ENCODE data around the gene LGALS9. TPM values are rescaled to one million over a fixed set of nuclear protein-coding genes. Genes with fewer than 3 reads are reported as not detected.

The LGALS9 gene
- total and polyA plus RNA-seq, 9 of the 15 experiments (the other 6 are each of a cell fraction or from before 2014, with no cell fraction given) = 0.45 to 6.9 (median 2.8) TPM

DNA sequence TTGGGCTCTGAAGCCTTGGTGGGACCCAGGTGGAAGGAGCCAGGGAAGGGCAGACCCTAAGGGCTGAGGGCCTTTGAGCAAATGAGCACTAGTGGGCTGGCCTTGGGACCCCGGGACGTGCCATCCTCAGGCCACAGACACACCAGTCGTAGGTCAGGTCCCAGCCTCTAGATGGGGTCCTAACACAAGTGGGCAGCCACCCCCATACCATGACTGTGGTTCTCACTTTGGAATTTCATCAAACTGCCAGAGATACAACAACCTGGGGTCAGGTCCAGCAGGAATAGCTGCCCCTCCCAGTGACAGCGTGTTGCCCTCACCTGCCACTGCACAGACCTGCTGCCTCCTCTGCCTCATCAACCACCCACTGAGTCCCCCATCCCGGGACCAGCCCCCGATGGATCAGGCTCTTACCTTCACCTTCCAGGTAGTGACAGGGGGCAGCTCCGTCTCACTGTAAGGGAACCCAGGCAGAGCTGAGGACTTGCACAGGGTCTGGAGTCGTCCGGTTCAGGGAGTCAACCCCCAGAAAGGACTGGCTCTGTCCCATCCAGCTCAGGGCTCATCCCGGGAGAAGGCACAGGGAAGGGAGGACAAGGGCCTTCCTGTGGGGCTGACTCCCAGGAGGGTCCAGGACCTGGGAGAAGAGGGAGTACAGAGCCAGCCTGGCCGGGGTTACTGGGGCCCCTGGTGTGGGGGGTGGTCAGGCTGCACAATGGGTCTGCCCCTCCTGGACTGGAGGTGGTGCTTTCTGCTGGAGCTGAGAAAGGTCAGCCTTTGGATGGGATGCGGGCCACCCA is 40.0 kb downstream of the LGALS9 start:
- ATAC-seq = peak; percentile 26; the same call in 1 of the 3 replicates
- in situ Hi-C loops (cut with MboI) = no loop called here
- no TSS peak for BruUV-seq (replicated peaks)

More for the DNA sequence above, 40.0 kb downstream of the LGALS9 start:
- no peaks in the 10 kb centered on the region for H3K4me1 ChIP-seq (replicated peaks in 1 of 2; ENCODE audit: control insufficient read depth in 2 of 2, insufficient read depth in 2 of 2, low read length in 2 of 2)
- H3K9me1 ChIP-seq (ENCODE audit: control insufficient read depth, insufficient read depth, low read length) = no peaks in the 10 kb centered on the region
- no peak overlapping the region for H3K9ac ChIP-seq (ENCODE audit: insufficient read depth in 1 of 2, low read depth in 2 of 2, low read length in 2 of 2)
- H3K36me3 ChIP-seq (ENCODE audit: control insufficient read depth, insufficient read depth, low read length) = no peaks in the 10 kb centered on the region
- H2AFZ ChIP-seq (ENCODE audit: low read depth, low read length) = no peak overlapping the region
- no peak for TF ChIP-seq HNRNPL (IDR thresholded peaks at IDR 0.05; ENCODE audit: low read depth, low read length)
- TF ChIP-seq, protein P1, sequence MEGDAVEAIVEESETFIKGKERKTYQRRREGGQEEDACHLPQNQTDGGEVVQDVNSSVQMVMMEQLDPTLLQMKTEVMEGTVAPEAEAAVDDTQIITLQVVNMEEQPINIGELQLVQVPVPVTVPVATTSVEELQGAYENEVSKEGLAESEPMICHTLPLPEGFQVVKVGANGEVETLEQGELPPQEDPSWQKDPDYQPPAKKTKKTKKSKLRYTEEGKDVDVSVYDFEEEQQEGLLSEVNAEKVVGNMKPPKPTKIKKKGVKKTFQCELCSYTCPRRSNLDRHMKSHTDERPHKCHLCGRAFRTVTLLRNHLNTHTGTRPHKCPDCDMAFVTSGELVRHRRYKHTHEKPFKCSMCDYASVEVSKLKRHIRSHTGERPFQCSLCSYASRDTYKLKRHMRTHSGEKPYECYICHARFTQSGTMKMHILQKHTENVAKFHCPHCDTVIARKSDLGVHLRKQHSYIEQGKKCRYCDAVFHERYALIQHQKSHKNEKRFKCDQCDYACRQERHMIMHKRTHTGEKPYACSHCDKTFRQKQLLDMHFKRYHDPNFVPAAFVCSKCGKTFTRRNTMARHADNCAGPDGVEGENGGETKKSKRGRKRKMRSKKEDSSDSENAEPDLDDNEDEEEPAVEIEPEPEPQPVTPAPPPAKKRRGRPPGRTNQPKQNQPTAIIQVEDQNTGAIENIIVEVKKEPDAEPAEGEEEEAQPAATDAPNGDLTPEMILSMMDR (IDR thresholded peaks at IDR 0.05 in 2 of 3, conservative IDR thresholded peaks at IDR 0.05 in 1 of 3; ENCODE audit: insufficient read depth in 2 of 3, low read depth in 1 of 3, low read length in 3 of 3) = peak in 1 of 3 experiments; percentile 3; a peak in 1 of 6 replicates
- TF ChIP-seq, protein P2, sequence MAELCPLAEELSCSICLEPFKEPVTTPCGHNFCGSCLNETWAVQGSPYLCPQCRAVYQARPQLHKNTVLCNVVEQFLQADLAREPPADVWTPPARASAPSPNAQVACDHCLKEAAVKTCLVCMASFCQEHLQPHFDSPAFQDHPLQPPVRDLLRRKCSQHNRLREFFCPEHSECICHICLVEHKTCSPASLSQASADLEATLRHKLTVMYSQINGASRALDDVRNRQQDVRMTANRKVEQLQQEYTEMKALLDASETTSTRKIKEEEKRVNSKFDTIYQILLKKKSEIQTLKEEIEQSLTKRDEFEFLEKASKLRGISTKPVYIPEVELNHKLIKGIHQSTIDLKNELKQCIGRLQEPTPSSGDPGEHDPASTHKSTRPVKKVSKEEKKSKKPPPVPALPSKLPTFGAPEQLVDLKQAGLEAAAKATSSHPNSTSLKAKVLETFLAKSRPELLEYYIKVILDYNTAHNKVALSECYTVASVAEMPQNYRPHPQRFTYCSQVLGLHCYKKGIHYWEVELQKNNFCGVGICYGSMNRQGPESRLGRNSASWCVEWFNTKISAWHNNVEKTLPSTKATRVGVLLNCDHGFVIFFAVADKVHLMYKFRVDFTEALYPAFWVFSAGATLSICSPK (IDR thresholded peaks at IDR 0.05; ENCODE audit: borderline replicate concordance) = no peak
- TF ChIP-seq XRCC4 (IDR thresholded peaks at IDR 0.05; ENCODE audit: extremely low read depth, insufficient read depth, insufficient read length) = no peak
- TF ChIP-seq RBFOX2 (IDR thresholded peaks at IDR 0.05; ENCODE audit: low read depth, low read length) = no peak
- no peak for TF ChIP-seq TEAD2 (tag; IDR thresholded peaks at IDR 0.05)
- no peak for TF ChIP-seq SMAD1 (IDR thresholded peaks at IDR 0.05; ENCODE audit: low read depth, low read length, partially characterized antibody)
- no peak for TF ChIP-seq FOXK2 (conservative IDR thresholded peaks at IDR 0.05 in 1 of 2, IDR thresholded peaks at IDR 0.05 in 1 of 2; ENCODE audit: low read depth in 2 of 2)
- no peak for TF ChIP-seq SMARCE1 (IDR thresholded peaks at IDR 0.05)
- 0 out of 4 replicates have a peak, but pooled peaks of 1 of the 2 experiments have one; percentile 12 for TF ChIP-seq RAD21 (CRISPR knock-in tag; conservative IDR thresholded peaks at IDR 0.05 in 1 of 2, IDR thresholded peaks at IDR 0.05 in 1 of 2)
- TF ChIP-seq, protein P3, sequence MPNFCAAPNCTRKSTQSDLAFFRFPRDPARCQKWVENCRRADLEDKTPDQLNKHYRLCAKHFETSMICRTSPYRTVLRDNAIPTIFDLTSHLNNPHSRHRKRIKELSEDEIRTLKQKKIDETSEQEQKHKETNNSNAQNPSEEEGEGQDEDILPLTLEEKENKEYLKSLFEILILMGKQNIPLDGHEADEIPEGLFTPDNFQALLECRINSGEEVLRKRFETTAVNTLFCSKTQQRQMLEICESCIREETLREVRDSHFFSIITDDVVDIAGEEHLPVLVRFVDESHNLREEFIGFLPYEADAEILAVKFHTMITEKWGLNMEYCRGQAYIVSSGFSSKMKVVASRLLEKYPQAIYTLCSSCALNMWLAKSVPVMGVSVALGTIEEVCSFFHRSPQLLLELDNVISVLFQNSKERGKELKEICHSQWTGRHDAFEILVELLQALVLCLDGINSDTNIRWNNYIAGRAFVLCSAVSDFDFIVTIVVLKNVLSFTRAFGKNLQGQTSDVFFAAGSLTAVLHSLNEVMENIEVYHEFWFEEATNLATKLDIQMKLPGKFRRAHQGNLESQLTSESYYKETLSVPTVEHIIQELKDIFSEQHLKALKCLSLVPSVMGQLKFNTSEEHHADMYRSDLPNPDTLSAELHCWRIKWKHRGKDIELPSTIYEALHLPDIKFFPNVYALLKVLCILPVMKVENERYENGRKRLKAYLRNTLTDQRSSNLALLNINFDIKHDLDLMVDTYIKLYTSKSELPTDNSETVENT (CRISPR knock-in tag; IDR thresholded peaks at IDR 0.05) = no peak
- no peak for TF ChIP-seq ELF4 (CRISPR knock-in tag; IDR thresholded peaks at IDR 0.05)
- no peak for TF ChIP-seq TRIM28 (IDR thresholded peaks at IDR 0.05)
- TF ChIP-seq TCF7 (IDR thresholded peaks at IDR 0.05; ENCODE audit: borderline replicate concordance) = no peak
- POLR2A ChIA-PET = interaction anchor here (0.7 kb wide), 1 partner anchor 101 kb away, joined by 3 read pairs; no protein-coding TSS in a partner anchor
- no peak overlapping the region for H3K4me3 ChIP-seq
- no peak for DNase-seq (ENCODE audit: extremely low read depth in 1 of 4, low spot score in 3 of 4)
- CTCF ChIA-PET (ENCODE audit: low intra/inter-chr PET ratio) = no interaction called here
- no peak for FAIRE-seq
- H3K27ac ChIP-seq (ENCODE audit: extremely low read depth, low read depth, low read length) = no peak overlapping the region
- intact Hi-C loops (cut with micrococcal nuclease) = no loop called here
- under 1% methylated on average over 12 of the region's 12 CpGs for WGBS (ENCODE audit: insufficient coverage, low coverage, missing lambda C conversion rate)
- no peak overlapping the region for H3K4me2 ChIP-seq (ENCODE audit: insufficient read depth, low read length)
- H3K27me3 ChIP-seq (ENCODE audit: control insufficient read depth in 2 of 2, insufficient read depth in 2 of 2, low read length in 2 of 2) = peaks cover 0 to 18% of the 10 kb centered on the region in 2 experiments; a peak in 2 of 5 replicates
- H4K20me1 ChIP-seq (replicated peaks; ENCODE audit: control insufficient read depth, insufficient read depth, low read length) = no peaks in the 10 kb centered on the region
- H3K79me2 ChIP-seq (ENCODE audit: control insufficient read depth, insufficient read depth, low read length) = no peaks in the 10 kb centered on the region
- H3K9me3 ChIP-seq (replicated peaks; ENCODE audit: control insufficient read depth, insufficient read depth, low read depth, low read length) = no peaks in the 10 kb centered on the region
